Dendritic cell treated with granulocyte-macrophage colony-stimulating factor and Interleukin-4, amounts not matched to agents 40 ng/mL and 50 ng/mL, for 4 days (primary cell): ENCODE data around the gene IRS2.

ENCODE experiments used
- H3K27ac Mint-ChIP-seq: one replicate; pipeline ENCODE4 v1.8.0; 2022; ENCODE audit warnings: mild to moderate bottlenecking, mixed read lengths
- H3K27me3 Mint-ChIP-seq: one replicate; pipeline ENCODE4 v1.8.0; 2022; ENCODE audit warnings: mild to moderate bottlenecking, mixed read lengths
- H3K36me3 Mint-ChIP-seq: one replicate; pipeline ENCODE4 v1.8.0; 2022; ENCODE audit warnings: low read depth, mixed read lengths
- H3K4me1 Mint-ChIP-seq: one replicate; pipeline ENCODE4 v1.8.0; 2022; ENCODE audit warnings: low read depth, mixed read lengths
- H3K4me3 Mint-ChIP-seq: one replicate; pipeline ENCODE4 v1.8.0; 2022; ENCODE audit warnings: mild to moderate bottlenecking, moderate library complexity, mixed read lengths
- H3K9me3 Mint-ChIP-seq: one replicate; pipeline ENCODE4 v1.8.0; 2022; ENCODE audit warnings: mixed read lengths
- intact Hi-C: fragments of 100-400 bp; cut with micrococcal nuclease; formaldehyde crosslinking; loops from one replicate; pipeline ENCODE4 v1.15.0; 2022

The IRS2 gene

GRCh38 chr13:109768176-109768575, 18.2 kb downstream of the IRS2 start:
- H3K4me1 Mint-ChIP-seq: peaks cover 36% of the 10 kb centered on the region
- peaks cover 25% of the 10 kb centered on the region for H3K36me3 Mint-ChIP-seq
- no peaks in the 10 kb centered on the region for H3K9me3 Mint-ChIP-seq
- H3K27me3 Mint-ChIP-seq: no peaks in the 10 kb centered on the region
- H3K27ac Mint-ChIP-seq: no peak overlapping the region
- intact Hi-C loops: no loop called here
- no peak overlapping the region for H3K4me3 Mint-ChIP-seq

GRCh38 chr13:109767023-109767422, 19.4 kb downstream of the IRS2 start:
- Mint-ChIP-seq H3K4me3 (no peak overlapping the region), H3K4me1 (peaks cover 42% of the 10 kb centered on the region), H3K9me3 (no peaks in the 10 kb centered on the region), H3K27me3 (no peaks in the 10 kb centered on the region), H3K36me3 (peaks cover 18% of the 10 kb centered on the region), H3K27ac (no peak overlapping the region)
- intact Hi-C loops: no loop called here

- H3K4me1 Mint-ChIP-seq: peaks cover 36% of the 10 kb centered on the region
- H3K4me3 Mint-ChIP-seq: no peak overlapping the region
- intact Hi-C loops: no loop called here
- no peak overlapping the region for H3K27ac Mint-ChIP-seq
- H3K36me3 Mint-ChIP-seq: peaks cover 6% of the 10 kb centered on the region
- H3K27me3 Mint-ChIP-seq: no peaks in the 10 kb centered on the region
- H3K9me3 Mint-ChIP-seq: no peaks in the 10 kb centered on the region
These were observed 21.7 kb downstream of the IRS2 start for GRCh38 chr13:109764470-109765291.

- no peak overlapping the region for H3K4me3 Mint-ChIP-seq
- no peaks in the 10 kb centered on the region for H3K27me3 Mint-ChIP-seq
- H3K4me1 Mint-ChIP-seq: peaks cover 30% of the 10 kb centered on the region
- peaks cover 6% of the 10 kb centered on the region for H3K36me3 Mint-ChIP-seq
- no peak overlapping the region for H3K27ac Mint-ChIP-seq
- H3K9me3 Mint-ChIP-seq: no peaks in the 10 kb centered on the region
- intact Hi-C loops: no loop called here
These were observed 22.3 kb downstream of the IRS2 start for GRCh38 chr13:109764045-109764444.

GRCh38 chr13:109762791-109763190, 23.6 kb downstream of the IRS2 start:
- Mint-ChIP-seq H3K27me3 (no peaks in the 10 kb centered on the region), H3K4me1 (peaks cover 29% of the 10 kb centered on the region), H3K27ac (no peak overlapping the region), H3K9me3 (no peaks in the 10 kb centered on the region), H3K4me3 (no peak overlapping the region), H3K36me3 (peaks cover 13% of the 10 kb centered on the region)
- intact Hi-C loops: no loop called here

- H3K4me1 Mint-ChIP-seq: peaks cover 32% of the 10 kb centered on the region
- intact Hi-C loops: no loop called here
- no peak overlapping the region for H3K4me3 Mint-ChIP-seq
- no peaks in the 10 kb centered on the region for H3K27me3 Mint-ChIP-seq
- no peaks in the 10 kb centered on the region for H3K9me3 Mint-ChIP-seq
- H3K36me3 Mint-ChIP-seq: peaks cover 13% of the 10 kb centered on the region
- no peak overlapping the region for H3K27ac Mint-ChIP-seq
These were observed 24.7 kb downstream of the IRS2 start for GRCh38 chr13:109761695-109762094.

- Mint-ChIP-seq H3K27ac (no peak overlapping the region), H3K4me1 (peaks cover 29% of the 10 kb centered on the region), H3K9me3 (no peaks in the 10 kb centered on the region), H3K36me3 (peaks cover 17% of the 10 kb centered on the region), H3K27me3 (no peaks in the 10 kb centered on the region), H3K4me3 (no peak overlapping the region)
- intact Hi-C loops: no loop called here
These were observed 25.4 kb downstream of the IRS2 start for GRCh38 chr13:109760951-109761350.

GRCh38 chr13:109760402-109760801, 26.0 kb downstream of the IRS2 start:
- H3K36me3 Mint-ChIP-seq: peaks cover 23% of the 10 kb centered on the region
- intact Hi-C loops: no loop called here
- no peaks in the 10 kb centered on the region for H3K27me3 Mint-ChIP-seq
- H3K4me3 Mint-ChIP-seq: no peak overlapping the region
- H3K27ac Mint-ChIP-seq: no peak overlapping the region
- H3K9me3 Mint-ChIP-seq: no peaks in the 10 kb centered on the region
- H3K4me1 Mint-ChIP-seq: peaks cover 28% of the 10 kb centered on the region

- Mint-ChIP-seq H3K4me3 (no peak overlapping the region), H3K27me3 (no peaks in the 10 kb centered on the region), H3K4me1 (peaks cover 21% of the 10 kb centered on the region), H3K27ac (no peak overlapping the region), H3K36me3 (peaks cover 31% of the 10 kb centered on the region), H3K9me3 (no peaks in the 10 kb centered on the region)
- intact Hi-C loops: no loop called here
These were observed 26.8 kb downstream of the IRS2 start for GRCh38 chr13:109759609-109760008.

- peaks cover 32% of the 10 kb centered on the region for H3K36me3 Mint-ChIP-seq
These were observed 27.4 kb downstream of the IRS2 start for GRCh38 chr13:109758937-109759480.

GRCh38 chr13:109756778-109757177, 29.6 kb downstream of the IRS2 start:
- intact Hi-C loops: no loop called here
- H3K4me1 Mint-ChIP-seq: peaks cover 10% of the 10 kb centered on the region
- H3K27ac Mint-ChIP-seq: no peak overlapping the region
- H3K4me3 Mint-ChIP-seq: no peak overlapping the region
- H3K9me3 Mint-ChIP-seq: no peaks in the 10 kb centered on the region
- H3K27me3 Mint-ChIP-seq: no peaks in the 10 kb centered on the region
- peaks cover 42% of the 10 kb centered on the region for H3K36me3 Mint-ChIP-seq

More at GRCh38 chr13:109758937-109759480, 27.4 kb downstream of the IRS2 start:
- H3K27me3 Mint-ChIP-seq: no peaks in the 10 kb centered on the region
- no peak overlapping the region for H3K27ac Mint-ChIP-seq
- no peaks in the 10 kb centered on the region for H3K9me3 Mint-ChIP-seq
- intact Hi-C loops: no loop called here
- peaks cover 18% of the 10 kb centered on the region for H3K4me1 Mint-ChIP-seq
- H3K4me3 Mint-ChIP-seq: no peak overlapping the region

GRCh38 chr13:109755997-109756396, 30.4 kb downstream of the IRS2 start:
- Mint-ChIP-seq H3K27me3 (no peaks in the 10 kb centered on the region), H3K4me3 (no peak overlapping the region), H3K36me3 (peaks cover 40% of the 10 kb centered on the region), H3K9me3 (no peaks in the 10 kb centered on the region), H3K27ac (no peak overlapping the region), H3K4me1 (peaks cover 8% of the 10 kb centered on the region)
- intact Hi-C loops: no loop called here

- intact Hi-C loops: no loop called here
- no peak overlapping the region for H3K27ac Mint-ChIP-seq
- H3K36me3 Mint-ChIP-seq: peaks cover 36% of the 10 kb centered on the region
- H3K4me1 Mint-ChIP-seq: peaks cover 8% of the 10 kb centered on the region
- H3K4me3 Mint-ChIP-seq: no peak overlapping the region
- H3K27me3 Mint-ChIP-seq: no peaks in the 10 kb centered on the region
- H3K9me3 Mint-ChIP-seq: no peaks in the 10 kb centered on the region
These were observed 30.8 kb downstream of the IRS2 start for GRCh38 chr13:109755551-109755950.

- Mint-ChIP-seq H3K27ac (no peak overlapping the region), H3K4me3 (no peak overlapping the region), H3K9me3 (no peaks in the 10 kb centered on the region), H3K4me1 (peaks cover 3% of the 10 kb centered on the region), H3K36me3 (peaks cover 29% of the 10 kb centered on the region), H3K27me3 (no peaks in the 10 kb centered on the region)
- intact Hi-C loops: no loop called here
These were observed 34.9 kb downstream of the IRS2 start for GRCh38 chr13:109751477-109751876.
